ENCODE results near the gene SMPD4. TPM values are rescaled to one million over a fixed set of nuclear protein-coding genes. Genes with fewer than 3 reads are reported as not detected.
"Not testable (repeated sequence)": the region's sequence is repeated elsewhere in the genome, so short reads cannot be mapped to it uniquely, and the experiment has no call there.

The SMPD4 gene
- total RNA-seq, 1 experiment from 2014 or later = 95.8 TPM

- POLR2A ChIA-PET = no interaction called here
- H3K9me3 Mint-ChIP-seq = no peaks in the 10 kb centered on the region
- CTCF ChIA-PET = no interaction called here
- H3K36me3 Mint-ChIP-seq = no peaks in the 10 kb centered on the region
- no peak overlapping the region for H3K27ac Mint-ChIP-seq
- H3K4me1 Mint-ChIP-seq = peaks cover 16% of the 10 kb centered on the region
- TF ChIP-seq CREB1 (CRISPR knock-in tag; IDR thresholded peaks at IDR 0.05) = no peak
- no peak for TF ChIP-seq HMGA2 (CRISPR knock-in tag; IDR thresholded peaks at IDR 0.05)
- TF ChIP-seq, protein P1, sequence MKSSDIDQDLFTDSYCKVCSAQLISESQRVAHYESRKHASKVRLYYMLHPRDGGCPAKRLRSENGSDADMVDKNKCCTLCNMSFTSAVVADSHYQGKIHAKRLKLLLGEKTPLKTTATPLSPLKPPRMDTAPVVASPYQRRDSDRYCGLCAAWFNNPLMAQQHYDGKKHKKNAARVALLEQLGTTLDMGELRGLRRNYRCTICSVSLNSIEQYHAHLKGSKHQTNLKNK (CRISPR knock-in tag; IDR thresholded peaks at IDR 0.05) = no peak
- no peak for TF ChIP-seq ZNF232 (CRISPR knock-in tag; IDR thresholded peaks at IDR 0.05)
- no peak for TF ChIP-seq TP53 (CRISPR knock-in tag; IDR thresholded peaks at IDR 0.05)
- TF ChIP-seq ZNF281 (CRISPR knock-in tag; IDR thresholded peaks at IDR 0.05) = no peak
- no peak for TF ChIP-seq GRHL2 (CRISPR knock-in tag; IDR thresholded peaks at IDR 0.05; ENCODE audit: insufficient replicate concordance, severe bottlenecking)
- TF ChIP-seq FOXP1 (CRISPR knock-in tag; IDR thresholded peaks at IDR 0.05; ENCODE audit: borderline replicate concordance) = no peak
- no peaks in the 10 kb centered on the region for H3K27me3 Mint-ChIP-seq (ENCODE audit: low read depth)
- no peak for DNase-seq (ENCODE audit: low spot score)
- ATAC-seq = no peak
- no peak overlapping the region for H3K4me3 Mint-ChIP-seq
Observed at GRCh38 chr2:130135692-130136541, 45.5 kb downstream of the SMPD4 start.

- H3K9me3 Mint-ChIP-seq; H3K27me3 Mint-ChIP-seq (ENCODE audit: low read depth); H3K36me3 Mint-ChIP-seq; CTCF ChIA-PET: not testable (repeated sequence)
- ATAC-seq (peak; percentile 87), DNase-seq (ENCODE audit: low spot score) (peak; percentile 60)
- peak; percentile 63 for TF ChIP-seq NFYB (CRISPR knock-in tag; conservative IDR thresholded peaks at IDR 0.05; ENCODE audit: low read depth)
- Mint-ChIP-seq H3K4me3 (peak within 1 kb of the TSS; percentile 93), H3K27ac (peak within 1 kb of the TSS; percentile 92), H3K4me1 (peaks cover 13% of the 10 kb centered on the region)
- POLR2A ChIA-PET = interaction anchor here (0.6 kb wide), 1 partner anchor 1080 kb away, joined by 6 read pairs; the partner anchor contains the start of gene POTEE
Observed at GRCh38 chr2:130129120-130129829, 52.1 kb downstream of the SMPD4 start, which contains the start of gene POTEF. POTEF (minus strand) TSS chr2:130129222; CDS start chr2:130120515, 8,707 bp downstream.

DNA sequence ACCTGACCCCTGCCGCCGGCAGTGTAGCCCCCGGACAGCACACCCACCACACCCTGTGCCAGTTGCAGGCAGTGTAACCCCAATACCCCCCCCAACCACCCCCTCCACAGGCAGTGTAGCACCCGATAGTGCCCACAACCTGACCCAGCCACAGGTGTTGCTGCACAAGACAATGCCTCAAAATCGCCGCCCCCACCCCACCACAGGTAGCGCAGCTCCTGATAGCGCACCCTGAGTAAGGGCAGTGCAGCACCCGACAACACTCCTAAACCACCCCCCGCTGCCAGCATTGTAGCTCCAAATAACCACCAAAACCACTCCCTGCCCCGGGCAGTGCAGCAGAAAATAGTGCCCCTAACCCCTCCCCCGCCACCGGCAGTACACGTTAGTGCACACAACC is 52.9 kb downstream of the SMPD4 start:
- DNase-seq (ENCODE audit: low spot score); H3K27me3 Mint-ChIP-seq (ENCODE audit: low read depth); ATAC-seq; H3K27ac Mint-ChIP-seq; H3K9me3 Mint-ChIP-seq; CTCF ChIA-PET; H3K36me3 Mint-ChIP-seq: not testable (repeated sequence)
- POLR2A ChIA-PET = interaction anchor here (0.6 kb wide), 1 partner anchor 1081 kb away, joined by 6 read pairs; the partner anchor contains the start of gene POTEE
- Mint-ChIP-seq H3K4me1 (peaks cover 11% of the 10 kb centered on the region), H3K4me3 (peak overlapping the region; percentile 93)

- peaks cover 11% of the 10 kb centered on the region for H3K4me1 Mint-ChIP-seq
- CTCF ChIA-PET; POLR2A ChIA-PET; H3K27ac Mint-ChIP-seq; H3K27me3 Mint-ChIP-seq (ENCODE audit: low read depth); H3K9me3 Mint-ChIP-seq; DNase-seq (ENCODE audit: low spot score); H3K36me3 Mint-ChIP-seq; ATAC-seq: not testable (repeated sequence)
- H3K4me3 Mint-ChIP-seq = peak overlapping the region; percentile 93
Observed at GRCh38 chr2:130127726-130128125, 53.7 kb downstream of the SMPD4 start.

- CTCF ChIA-PET; ATAC-seq; H3K4me1 Mint-ChIP-seq; H3K9me3 Mint-ChIP-seq; DNase-seq (ENCODE audit: low spot score); H3K36me3 Mint-ChIP-seq; H3K27ac Mint-ChIP-seq; H3K4me3 Mint-ChIP-seq; H3K27me3 Mint-ChIP-seq (ENCODE audit: low read depth); POLR2A ChIA-PET: not testable (repeated sequence)
Observed at GRCh38 chr2:130120924-130121323, 60.5 kb downstream of the SMPD4 start.

Measured in WTC11 (cell line).